A549 (cell line): ENCODE data around the gene MAP2.

Experiments
- POLR2AphosphoS2 ChIP-seq: conservative IDR thresholded peaks from 2 replicates; pipeline ENCODE4 v1.6.1; 2012; ENCODE audit warnings: low read length, improper control_type of control experiment, inconsistent platforms
- RCOR1 ChIP-seq: fragments of 150-350 bp; IDR thresholded peaks from 2 replicates; pipeline ENCODE4 v1.6.1; 2014; ENCODE audit warnings: antibody characterized with exemption, low read length, low read depth

DNA sequence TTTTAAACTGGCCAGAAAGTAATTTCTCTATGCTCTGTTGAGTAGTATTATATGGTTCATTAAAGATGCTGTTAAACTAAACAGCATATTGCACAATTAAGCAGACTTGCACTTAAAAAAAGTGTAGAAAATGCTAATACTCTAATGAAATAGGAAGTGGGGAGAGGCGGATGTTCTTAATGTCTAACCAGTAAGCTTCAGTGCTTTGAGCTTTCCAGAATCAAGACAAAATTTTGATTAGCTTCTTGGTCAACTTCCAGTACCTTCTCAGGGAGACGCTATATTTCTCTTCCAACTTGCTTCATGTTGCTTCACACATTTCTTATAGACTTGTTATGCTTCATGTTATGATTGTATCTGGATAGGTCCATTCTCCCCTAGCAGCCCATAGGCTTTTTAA lies 89.1 kb downstream of the MAP2 start:
- TF ChIP-seq RCOR1 (no peak), POLR2AphosphoS2 (no peak)
